A673 (cell line): Measurements from ENCODE around the gene PRSS56.

Experiments used
- CTCF ChIP-seq: fragments of 300-800, 200-600 bp; sonication (generic); conservative IDR thresholded peaks from 2 replicates; pipeline ENCODE4 v1.5.1; 2017; ENCODE audit warnings: low read depth, mild to moderate bottlenecking, antibody characterized with exemption, low read length, moderate library complexity, mixed read lengths
- EZH2 ChIP-seq: fragments of 200-600 bp; sonication (generic); IDR thresholded peaks from 2 replicates; pipeline ENCODE4 v1.6.1; 2017; ENCODE audit warnings: borderline replicate concordance, low read depth, mild to moderate bottlenecking, mixed read lengths, antibody characterized with exemption, low read length; ENCODE audit not compliant: poor library complexity, severe bottlenecking

GRCh38 chr2:232493701-232494474 lies 26.3 kb upstream of the PRSS56 start:
- no peak for TF ChIP-seq CTCF
- no peak for TF ChIP-seq EZH2
